Muscle layer of duodenum (tissue), 2 donors: Measurements from ENCODE around the gene GZMA.
"Not testable (repeated sequence)": the region's sequence is repeated elsewhere in the genome, so short reads cannot be mapped to it uniquely, and the experiment has no call there.

ENCODE experiments used
- H3K27ac ChIP-seq: one replicate; pipeline ENCODE4 v1.7.0; 2013; ENCODE audit warnings: mild to moderate bottlenecking, low read length
- H3K27me3 ChIP-seq: one replicate; pipeline ENCODE4 v1.7.0; 2013; ENCODE audit warnings: low read depth, mild to moderate bottlenecking, control low read depth, low read length
- H3K36me3 ChIP-seq, 2 donors: one replicate each; pipeline ENCODE4 v1.7.0; 2013; ENCODE audit warnings: low read length in 2 of 2, control low read depth in 1 of 2, mild to moderate bottlenecking in 1 of 2; ENCODE audit not compliant: insufficient read depth in 2 of 2, control insufficient read depth in 1 of 2
- H3K4me1 ChIP-seq, 2 donors: one replicate each; pipeline ENCODE4 v1.7.0; 2013; ENCODE audit warnings: low read length in 2 of 2, mild to moderate bottlenecking in 2 of 2, control low read depth in 1 of 2, moderate library complexity in 1 of 2; ENCODE audit not compliant: insufficient read depth in 2 of 2, control insufficient read depth in 1 of 2
- H3K4me3 ChIP-seq, 2 donors: one replicate each; pipeline ENCODE4 v1.7.0; 2013; ENCODE audit warnings: low read length in 2 of 2, low read depth in 1 of 2, mild to moderate bottlenecking in 1 of 2
- H3K9me3 ChIP-seq, 2 donors: one replicate each; pipeline ENCODE4 v1.7.0; 2013; ENCODE audit warnings: low read length in 2 of 2, control low read depth in 1 of 2, mild to moderate bottlenecking in 1 of 2; ENCODE audit not compliant: control insufficient read depth in 1 of 2
- donor health status: healthy.

GZMA gene

DNA sequence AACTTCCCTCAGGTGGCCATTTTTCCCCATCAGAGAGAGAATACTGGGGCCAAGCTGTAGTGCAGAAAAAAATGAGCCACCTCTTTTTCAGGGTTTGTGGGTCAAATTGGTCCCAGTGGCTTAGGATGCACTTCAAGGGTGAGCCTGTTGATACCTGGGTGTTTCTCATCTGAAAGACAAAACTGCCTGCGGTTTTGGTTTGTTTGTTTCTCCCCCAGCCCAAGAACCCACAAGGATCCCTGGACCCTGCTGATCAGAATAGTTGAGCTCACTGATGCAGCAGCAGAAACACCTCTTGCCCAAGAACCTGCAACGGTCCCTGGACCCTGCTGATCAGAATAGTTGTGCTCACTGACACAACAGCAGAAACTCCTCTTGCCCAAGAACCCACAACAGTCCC lies 13.1 kb upstream of the GZMA start:
- H3K9me3 ChIP-seq, H3K36me3 ChIP-seq, H3K27ac ChIP-seq, H3K4me1 ChIP-seq, H3K27me3 ChIP-seq, H3K4me3 ChIP-seq: not testable (repeated sequence)

GRCh38 chr5:55091011-55091410 lies 11.4 kb upstream of the GZMA start:
- H3K36me3 ChIP-seq, H3K4me1 ChIP-seq, H3K9me3 ChIP-seq: not testable (repeated sequence)

GRCh38 chr5:55096182-55096581 lies 6.3 kb upstream of the GZMA start:
- Histone ChIP-seq H3K36me3 (no peaks in the 10 kb centered on the region), H3K4me3 (no peak overlapping the region), H3K27ac (no peak overlapping the region), H3K27me3 (no peaks in the 10 kb centered on the region), H3K4me1 (no peaks in the 10 kb centered on the region), H3K9me3 (no peaks in the 10 kb centered on the region)

More at GRCh38 chr5:55091011-55091410, 11.4 kb upstream of the GZMA start:
- H3K27me3 ChIP-seq, H3K4me3 ChIP-seq, H3K27ac ChIP-seq: not testable (repeated sequence)

- Histone ChIP-seq H3K36me3 (no peaks in the 10 kb centered on the region), H3K4me1 (no peaks in the 10 kb centered on the region), H3K27me3 (no peaks in the 10 kb centered on the region), H3K4me3 (no peak overlapping the region), H3K9me3 (no peaks in the 10 kb centered on the region), H3K27ac (no peak overlapping the region)
Measured at GRCh38 chr5:55096861-55097260, 5.6 kb upstream of the GZMA start.

- not testable (repeated sequence) for H3K4me1 ChIP-seq, H3K4me3 ChIP-seq, H3K27ac ChIP-seq, H3K27me3 ChIP-seq, H3K9me3 ChIP-seq, H3K36me3 ChIP-seq
Measured at GRCh38 chr5:55101148-55101547, 1.3 kb upstream of the GZMA start.

- Histone ChIP-seq H3K4me3 (no peak overlapping the region), H3K4me1 (no peaks in the 10 kb centered on the region), H3K9me3 (no peaks in the 10 kb centered on the region), H3K27me3 (no peaks in the 10 kb centered on the region), H3K27ac (no peak overlapping the region), H3K36me3 (no peaks in the 10 kb centered on the region)
Measured at GRCh38 chr5:55101556-55102276, 730 bp upstream of the GZMA start.

GRCh38 chr5:55104036-55104772 lies 1.8 kb downstream of the GZMA start:
- Histone ChIP-seq H3K4me3 (no peak overlapping the region), H3K9me3 (no peaks in the 10 kb centered on the region), H3K27ac (no peak overlapping the region), H3K27me3 (no peaks in the 10 kb centered on the region), H3K4me1 (no peaks in the 10 kb centered on the region), H3K36me3 (no peaks in the 10 kb centered on the region)

GRCh38 chr5:55104946-55105701 lies 2.7 kb downstream of the GZMA start:
- Histone ChIP-seq H3K27ac (no peak overlapping the region), H3K27me3 (no peaks in the 10 kb centered on the region), H3K36me3 (no peaks in the 10 kb centered on the region), H3K4me1 (no peaks in the 10 kb centered on the region), H3K9me3 (no peaks in the 10 kb centered on the region), H3K4me3 (no peak overlapping the region)

GRCh38 chr5:55105976-55106375 lies 3.5 kb downstream of the GZMA start:
- H3K36me3 ChIP-seq, H3K4me3 ChIP-seq, H3K9me3 ChIP-seq, H3K27ac ChIP-seq, H3K27me3 ChIP-seq, H3K4me1 ChIP-seq: not testable (repeated sequence)

DNA sequence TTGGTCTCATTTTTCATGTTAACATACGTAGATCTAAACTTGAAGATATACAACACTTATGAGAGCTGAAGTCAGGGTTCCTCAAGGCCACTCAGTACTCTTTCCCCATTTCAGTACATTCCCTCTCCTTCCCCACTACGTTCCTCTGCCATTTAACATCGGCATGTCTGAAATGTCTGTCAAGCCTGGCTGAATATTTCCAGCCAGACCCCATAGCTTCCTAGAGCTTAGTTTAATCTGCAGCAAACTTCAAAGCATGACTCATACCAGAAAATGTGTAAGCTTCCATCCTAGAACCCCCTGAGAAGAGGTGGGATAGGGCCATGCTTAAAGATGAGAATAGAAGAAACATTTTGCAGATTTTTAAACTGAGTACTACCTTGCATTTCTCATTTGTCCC lies 6.2 kb downstream of the GZMA start:
- no peak overlapping the region for H3K4me3 ChIP-seq
- H3K27me3 ChIP-seq: no peaks in the 10 kb centered on the region
- no peaks in the 10 kb centered on the region for H3K4me1 ChIP-seq
- H3K36me3 ChIP-seq: no peaks in the 10 kb centered on the region
- no peaks in the 10 kb centered on the region for H3K9me3 ChIP-seq
- no peak overlapping the region for H3K27ac ChIP-seq

- Histone ChIP-seq H3K36me3 (no peaks in the 10 kb centered on the region), H3K27ac (no peak overlapping the region), H3K27me3 (no peaks in the 10 kb centered on the region), H3K9me3 (no peaks in the 10 kb centered on the region), H3K4me1 (no peaks in the 10 kb centered on the region), H3K4me3 (no peak overlapping the region)
Measured at GRCh38 chr5:55110217-55110616, 7.8 kb downstream of the GZMA start.
